ENCODE data around the gene CCDC197. TPM values are rescaled to one million over a fixed set of nuclear protein-coding genes. Genes with fewer than 3 reads are reported as not detected.

CCDC197 gene
- total and polyA plus RNA-seq, 2 of the 4 experiments (the other 2 are of a cell fraction) = not detected

DNA sequence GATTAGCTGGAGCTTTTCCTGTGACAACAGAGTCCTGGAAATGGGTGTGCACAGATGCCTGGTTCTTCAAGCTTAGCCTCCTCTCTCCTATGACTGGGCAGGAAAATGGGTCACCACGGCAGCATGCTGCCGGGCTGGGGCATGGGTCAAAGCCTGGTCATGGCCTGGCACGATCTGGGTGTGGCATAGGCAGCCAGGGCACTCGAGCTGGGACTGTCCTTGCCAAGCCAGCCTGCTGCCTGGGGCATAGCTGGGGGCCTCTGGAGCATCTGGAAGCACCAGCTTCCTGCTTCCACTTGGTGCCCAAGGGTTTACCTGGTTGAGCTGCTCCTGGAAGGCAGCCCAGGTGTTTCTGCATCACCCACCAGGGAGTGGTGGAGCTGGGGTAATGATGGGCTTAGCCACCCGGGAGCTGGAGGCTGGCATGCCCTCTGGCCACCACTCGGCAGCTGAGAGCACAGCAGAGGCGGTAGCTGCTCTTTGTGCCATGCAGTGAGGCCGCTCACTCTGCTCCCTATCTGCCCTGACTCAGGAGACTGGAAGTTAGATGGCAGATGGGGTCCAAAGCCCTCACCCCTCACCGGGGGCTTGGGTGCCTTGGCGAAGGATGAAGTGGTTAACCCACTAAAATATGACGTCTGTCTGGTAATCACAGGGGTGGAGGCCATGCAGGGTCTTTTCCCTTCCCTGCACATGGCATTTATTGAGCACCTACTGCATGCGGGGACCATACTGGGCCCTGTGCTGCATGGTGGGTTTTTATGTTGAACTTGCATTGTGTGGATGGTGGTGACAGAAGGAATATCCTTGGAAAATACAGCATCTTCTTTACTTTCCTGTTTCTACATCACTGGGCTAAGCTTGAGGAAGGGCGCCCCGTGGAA lies 30.7 kb downstream of the CCDC197 start:
- Histone ChIP-seq H2AFZ (replicated peaks; ENCODE audit: low read length, poor library complexity) (no peak overlapping the region), H3K14ac (replicated peaks; ENCODE audit: low read depth, low read length) (no peak overlapping the region), H3K9ac (ENCODE audit: low read depth, low read length) (no peak overlapping the region), H3K4ac (ENCODE audit: low read depth, low read length) (no peak overlapping the region), H2AK9ac (replicated peaks; ENCODE audit: low read depth, low read length, poor library complexity) (no peak overlapping the region), H3K4me2 (ENCODE audit: low read depth, low read length) (no peak overlapping the region), H2BK15ac (ENCODE audit: low read depth, low read length) (no peak overlapping the region), H3K4me3 (ENCODE audit: insufficient read depth, low read depth, low read length) (no peak overlapping the region), H3K79me1 (ENCODE audit: low read depth in 1 of 2, low read length in 2 of 2) (0 out of 4 replicates have a peak, but pooled peaks cover 0 to 4% of the 10 kb centered on the region in 2 experiments), H4K8ac (ENCODE audit: low read depth in 2 of 2, low read length in 2 of 2) (no peak overlapping the region), H3K9me3 (ENCODE audit: control insufficient read depth, insufficient read depth, low read length) (no peaks in the 10 kb centered on the region), H3K9me1 (ENCODE audit: insufficient read depth, low read length) (0 out of 2 replicates have a peak, but pooled peaks cover 5% of the 10 kb centered on the region), H3K18ac (ENCODE audit: low read depth, low read length) (no peak overlapping the region), H4K20me1 (ENCODE audit: insufficient read depth, low read length) (no peaks in the 10 kb centered on the region), H3K56ac (ENCODE audit: extremely low read depth, insufficient read depth, low read length) (no peak overlapping the region), H2BK120ac (ENCODE audit: low read depth, low read length) (no peak overlapping the region), H3K27me3 (ENCODE audit: control insufficient read depth, insufficient read depth, low read length) (no peaks in the 10 kb centered on the region), H3K23ac (ENCODE audit: low read depth, low read length) (no peak overlapping the region), H2BK20ac (ENCODE audit: low read depth, low read length) (no peak overlapping the region), H2BK5ac (ENCODE audit: low read depth, low read length, poor library complexity, severe bottlenecking) (no peak overlapping the region), H2AK5ac (ENCODE audit: low read depth, low read length) (no peak overlapping the region), H3K4me1 (ENCODE audit: control insufficient read depth, insufficient read depth, low read length) (no peaks in the 10 kb centered on the region; the same call in 1 of the 2 replicates), H4K91ac (ENCODE audit: insufficient read depth, low read depth, low read length) (no peak overlapping the region), H4K5ac (ENCODE audit: low read depth, low read length) (no peak overlapping the region), H3K36me3 (ENCODE audit: control insufficient read depth, insufficient read depth, low read length) (no peaks in the 10 kb centered on the region), H3K27ac (ENCODE audit: insufficient read depth, low read length) (no peak overlapping the region)
- no peak for ATAC-seq (ENCODE audit: low read depth)
- WGBS, 2 experiments (ENCODE audit: extremely low coverage in 2 of 2, insufficient read length in 1 of 2) = 100% methylated on average over 3 of the region's 14 CpGs; no CpG with 5 or more reads in 1 of the 2 experiments
- ChIA-PET POLR2A (ENCODE audit: unreplicated experiment) (no interaction called here), CTCF (interaction anchor here (1.1 to 1.7 kb wide), 2 partner anchors 9 to 88 kb away, joined by 6 to 8 read pairs; no protein-coding TSS in a partner anchor)
- dilution Hi-C loops (cut with HindIII; ENCODE audit: low sequenced_read_pairs, unreplicated experiment) (no loop called here), in situ Hi-C loops (cut with MboI; ENCODE audit: low sequenced_read_pairs) (no loop called here), intact Hi-C loops (cut with micrococcal nuclease) (no loop called here)
- BruUV-seq (replicated peaks) = no TSS peak
- no peak for TF ChIP-seq RAD21 (IDR thresholded peaks at IDR 0.05; ENCODE audit: low read length)
- TF ChIP-seq CEBPB (IDR thresholded peaks at IDR 0.05; ENCODE audit: low read depth, low read length) = no peak
- DNase-seq = no peak

Data from IMR-90 (cell line).